Measurements from ENCODE around the gene XAGE2. TPM values are rescaled to one million over a fixed set of nuclear protein-coding genes. Genes with fewer than 3 reads are reported as not detected.

Gene XAGE2
- total and polyA plus RNA-seq, 2 of the 8 experiments (the other 6 are each of a cell fraction or from before 2014, with no cell fraction given), result not detected

DNA sequence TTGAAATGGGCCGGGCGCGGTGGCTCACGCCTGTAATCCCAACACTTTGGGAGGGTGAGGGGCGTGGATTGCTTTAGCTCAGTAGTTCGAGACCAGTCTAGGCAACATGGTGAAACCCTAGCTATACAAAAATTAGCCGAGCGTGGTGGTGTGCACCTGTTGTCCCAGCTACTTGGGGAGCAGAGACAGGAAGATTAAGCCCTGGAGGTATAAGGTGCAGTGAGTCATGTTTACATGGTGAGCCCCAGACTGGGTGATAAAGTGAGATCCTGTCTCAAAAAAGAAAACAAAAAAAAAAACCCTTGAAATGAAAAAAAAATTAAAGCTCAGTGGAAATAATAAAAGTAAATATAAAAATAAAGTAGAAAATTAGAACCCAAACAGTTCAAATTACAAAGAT, 6.9 kb upstream of the XAGE2 start:
- Histone ChIP-seq H3K4me3 (ENCODE audit: extremely low read depth in 1 of 4, insufficient read depth in 2 of 4, low read depth in 3 of 4, low read length in 4 of 4) (no peak overlapping the region), H3K23me2 (ENCODE audit: low read depth, low read length) (no peaks in the 10 kb centered on the region), H4K20me1 (replicated peaks in 1 of 2; ENCODE audit: control insufficient read depth in 1 of 2, insufficient read depth in 2 of 2, low read length in 2 of 2) (no peaks in the 10 kb centered on the region), H3K4me1 (replicated peaks in 1 of 4; ENCODE audit: control insufficient read depth in 3 of 4, insufficient read depth in 4 of 4, low read length in 3 of 4) (no peaks in the 10 kb centered on the region), H3K79me2 (ENCODE audit: control insufficient read depth in 1 of 2, insufficient read depth in 2 of 2, low read length in 2 of 2) (no peaks in the 10 kb centered on the region), H3K27me3 (replicated peaks in 1 of 4; ENCODE audit: control insufficient read depth in 3 of 4, extremely low read depth in 1 of 4, insufficient read depth in 3 of 4, low read length in 3 of 4) (no peaks in the 10 kb centered on the region), H3K9ac (replicated peaks in 1 of 4; ENCODE audit: extremely low read depth in 1 of 4, low read depth in 3 of 4, low read length in 3 of 4) (no peak overlapping the region), H3K27ac (ENCODE audit: low read depth, low read length) (no peak overlapping the region), H2AK5ac (ENCODE audit: low read depth, low read length) (no peak overlapping the region), H3K4me2 (ENCODE audit: insufficient read depth in 1 of 2, low read depth in 2 of 2, low read length in 2 of 2) (no peak overlapping the region), H2AFZ (ENCODE audit: low read length) (no peak overlapping the region), H3K79me1 (ENCODE audit: low read depth, low read length) (no peaks in the 10 kb centered on the region), H3K4ac (replicated peaks; ENCODE audit: insufficient read length, low read depth, low read length) (no peak overlapping the region), H3K56ac (replicated peaks; ENCODE audit: insufficient read length, low read depth, low read length) (no peak overlapping the region), H4K8ac (ENCODE audit: extremely low read depth, insufficient read depth, low read length) (no peak overlapping the region), H3K36me3 (ENCODE audit: control insufficient read depth in 2 of 4, insufficient read depth in 4 of 4, low read length in 3 of 4) (no peaks in the 10 kb centered on the region), H2BK15ac (ENCODE audit: low read length) (no peak overlapping the region), H2BK20ac (ENCODE audit: low read length) (no peak overlapping the region), H4K5ac (ENCODE audit: insufficient read length, low read depth, low read length) (no peak overlapping the region), H2BK120ac (replicated peaks; ENCODE audit: low read depth, low read length) (no peak overlapping the region), H3K23ac (ENCODE audit: insufficient read length) (no peak overlapping the region), H2BK12ac (ENCODE audit: low read depth, low read length) (no peak overlapping the region), H3K18ac (ENCODE audit: extremely low read depth, low read length) (no peak overlapping the region), H3K14ac (ENCODE audit: insufficient read length) (no peak overlapping the region), H2BK5ac (ENCODE audit: low read depth, low read length) (no peak overlapping the region), H3K9me3 (ENCODE audit: insufficient read depth in 2 of 2, low read depth in 1 of 2, low read length in 1 of 2) (no peaks in the 10 kb centered on the region), H4K91ac (replicated peaks; ENCODE audit: insufficient read length, low read length) (no peak overlapping the region)
- FAIRE-seq (no peak), DNase-seq (ENCODE audit: low read depth in 1 of 2, low spot score in 2 of 2) (no peak)
- ChIA-PET CTCF (ENCODE audit: partially characterized antibody) (no interaction called here), POLR2A (ENCODE audit: partially characterized antibody) (no interaction called here)
- WGBS, 2 experiments (ENCODE audit: extremely low coverage in 1 of 2, insufficient coverage in 1 of 2, insufficient read length in 1 of 2, insufficient replicate concordance in 2 of 2, low coverage in 1 of 2, low lambda C conversion rate in 2 of 2, missing lambda C conversion rate in 1 of 2), result 92% methylated on average over 5 of the region's 8 CpGs; no CpG with 5 or more reads in 1 of the 2 experiments
- TF ChIP-seq TEAD4 (IDR thresholded peaks at IDR 0.05; ENCODE audit: low read depth, low read length) (no peak), CEBPB (IDR thresholded peaks at IDR 0.05; ENCODE audit: low read depth, low read length) (no peak), SAP30 (IDR thresholded peaks at IDR 0.05; ENCODE audit: insufficient read depth, insufficient replicate concordance, low read length) (no peak), NRF1 (IDR thresholded peaks at IDR 0.05; ENCODE audit: low read depth, low read length) (no peak), MAFK (IDR thresholded peaks at IDR 0.05; ENCODE audit: low read depth, low read length) (no peak), SIN3A (conservative IDR thresholded peaks at IDR 0.05 in 1 of 2, IDR thresholded peaks at IDR 0.05 in 1 of 2; ENCODE audit: low read depth in 1 of 2, low read length in 2 of 2) (no peak), NANOG (IDR thresholded peaks at IDR 0.05; ENCODE audit: insufficient read depth, low read depth, low read length, poor library complexity, severe bottlenecking) (no peak), SIX5 (IDR thresholded peaks at IDR 0.05; ENCODE audit: low read depth, low read length) (no peak), CHD1 (IDR thresholded peaks at IDR 0.05; ENCODE audit: low read depth, low read length) (no peak)
- TF ChIP-seq, protein P1, sequence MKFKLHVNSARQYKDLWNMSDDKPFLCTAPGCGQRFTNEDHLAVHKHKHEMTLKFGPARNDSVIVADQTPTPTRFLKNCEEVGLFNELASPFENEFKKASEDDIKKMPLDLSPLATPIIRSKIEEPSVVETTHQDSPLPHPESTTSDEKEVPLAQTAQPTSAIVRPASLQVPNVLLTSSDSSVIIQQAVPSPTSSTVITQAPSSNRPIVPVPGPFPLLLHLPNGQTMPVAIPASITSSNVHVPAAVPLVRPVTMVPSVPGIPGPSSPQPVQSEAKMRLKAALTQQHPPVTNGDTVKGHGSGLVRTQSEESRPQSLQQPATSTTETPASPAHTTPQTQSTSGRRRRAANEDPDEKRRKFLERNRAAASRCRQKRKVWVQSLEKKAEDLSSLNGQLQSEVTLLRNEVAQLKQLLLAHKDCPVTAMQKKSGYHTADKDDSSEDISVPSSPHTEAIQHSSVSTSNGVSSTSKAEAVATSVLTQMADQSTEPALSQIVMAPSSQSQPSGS (IDR thresholded peaks at IDR 0.05; ENCODE audit: low read length), result no peak

Data from H1 (cell line).